ENCODE data around the gene LSM3.

DNA sequence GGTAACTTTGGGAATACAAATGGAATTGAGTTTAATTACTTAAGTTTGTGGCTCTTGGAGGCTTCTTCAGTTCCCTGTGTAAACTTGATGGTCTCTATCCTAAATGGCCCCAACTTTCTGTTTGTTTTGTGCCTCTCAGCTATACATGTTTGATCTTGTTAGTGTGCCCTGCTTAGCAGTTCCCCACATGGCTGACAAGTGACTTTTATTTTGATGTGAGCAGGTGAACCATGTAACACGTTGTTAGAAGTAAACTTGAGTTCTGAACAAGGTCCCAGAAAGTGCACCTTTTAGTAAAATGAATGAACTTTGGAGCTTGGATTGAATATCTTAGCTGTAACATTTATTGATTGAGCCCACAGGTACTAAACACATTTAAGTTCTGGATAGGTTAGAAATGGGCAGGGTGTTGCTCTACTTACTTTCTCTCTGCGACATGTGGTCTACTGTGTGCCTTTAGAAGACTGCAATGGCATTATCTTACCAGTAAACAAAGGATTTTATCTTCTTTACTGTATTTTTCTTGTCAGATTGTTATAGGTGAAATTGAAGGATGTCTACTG, 4.5 kb downstream of the LSM3 start:
- TF ChIP-seq EP300 (IDR thresholded peaks at IDR 0.05) (no peak), CTCF (IDR thresholded peaks at IDR 0.05) (no peak)

All from sigmoid colon (tissue), 4 donors.